Measurements from ENCODE around the gene TMC6. TPM values are rescaled to one million over a fixed set of nuclear protein-coding genes. Genes with fewer than 3 reads are reported as not detected.
"Not testable (repeated sequence)": the region's sequence is repeated elsewhere in the genome, so short reads cannot be mapped to it uniquely, and the experiment has no call there.

Gene TMC6
- total RNA-seq, 1 experiment from 2014 or later, result 116 TPM

DNA sequence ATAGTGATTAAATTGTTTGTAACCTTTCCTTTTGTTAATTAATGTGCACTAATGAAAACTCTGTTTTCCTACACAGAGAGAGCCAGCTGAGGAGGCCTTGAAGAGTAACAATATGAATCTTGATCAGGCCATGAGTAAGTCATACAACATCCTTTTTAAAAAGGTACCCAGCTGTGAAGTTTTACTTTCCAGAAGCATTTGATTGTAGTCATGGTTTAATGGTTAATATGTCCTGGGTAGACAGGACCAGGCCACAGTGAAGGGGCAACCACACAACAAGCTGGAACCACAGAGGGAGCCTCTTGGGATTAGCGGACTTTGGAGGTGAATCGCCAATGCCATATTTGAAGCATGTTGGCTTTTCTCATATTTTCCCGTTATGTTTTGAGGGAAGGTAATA lies 55.6 kb downstream of the TMC6 start:
- Mint-ChIP-seq H3K27ac (ENCODE audit: unreplicated experiment) (no peak overlapping the region), H3K27me3 (ENCODE audit: unreplicated experiment) (no peaks in the 10 kb centered on the region), H3K36me3 (ENCODE audit: insufficient read depth, unreplicated experiment) (peaks cover 4% of the 10 kb centered on the region), H3K4me1 (ENCODE audit: low read depth, unreplicated experiment) (peaks cover 9% of the 10 kb centered on the region), H3K9me3 (ENCODE audit: low read depth, unreplicated experiment) (no peaks in the 10 kb centered on the region), H3K4me3 (ENCODE audit: low read depth, unreplicated experiment) (no peak overlapping the region)
- intact Hi-C loops (cut with micrococcal nuclease; ENCODE audit: unreplicated experiment), result no loop called here
- no peak for TF ChIP-seq CTCF (IDR thresholded peaks at IDR 0.05; ENCODE audit: unreplicated experiment)
- CTCF ChIA-PET, result no interaction called here
- BruUV-seq (replicated peaks), result no TSS peak
- no peak for DNase-seq

DNA sequence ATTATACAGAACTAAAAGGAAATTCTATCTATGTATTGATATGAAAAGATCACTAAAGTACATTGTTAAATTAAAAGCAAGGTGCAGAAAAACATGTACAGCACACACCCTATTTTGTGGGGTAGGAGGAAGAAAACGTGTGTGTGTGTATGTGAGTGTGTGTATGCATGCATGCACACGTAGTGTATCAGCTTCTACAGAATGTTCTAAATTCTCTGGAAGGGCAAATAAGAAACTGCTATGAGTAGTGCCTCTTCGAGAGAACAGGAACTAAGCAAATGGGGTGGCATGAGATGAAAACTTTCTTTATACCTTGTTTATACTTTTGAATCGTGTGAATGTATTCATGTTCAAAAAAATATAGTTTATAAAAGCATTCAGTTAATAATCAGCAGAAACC lies 58.9 kb downstream of the TMC6 start:
- BruUV-seq (replicated peaks), result no TSS peak
- Mint-ChIP-seq H3K9me3 (ENCODE audit: low read depth, unreplicated experiment) (no peaks in the 10 kb centered on the region), H3K27me3 (ENCODE audit: unreplicated experiment) (no peaks in the 10 kb centered on the region), H3K36me3 (ENCODE audit: insufficient read depth, unreplicated experiment) (no peaks in the 10 kb centered on the region), H3K27ac (ENCODE audit: unreplicated experiment) (no peak overlapping the region), H3K4me1 (ENCODE audit: low read depth, unreplicated experiment) (no peaks in the 10 kb centered on the region), H3K4me3 (ENCODE audit: low read depth, unreplicated experiment) (no peak overlapping the region)
- no peak for TF ChIP-seq CTCF (IDR thresholded peaks at IDR 0.05; ENCODE audit: unreplicated experiment)
- DNase-seq, result no peak
- CTCF ChIA-PET, result interaction anchor here (1.0 kb wide), 1 partner anchor 15 kb away, joined by 3 read pairs; no protein-coding TSS in a partner anchor
- intact Hi-C loops (cut with micrococcal nuclease; ENCODE audit: unreplicated experiment), result no loop called here

DNA sequence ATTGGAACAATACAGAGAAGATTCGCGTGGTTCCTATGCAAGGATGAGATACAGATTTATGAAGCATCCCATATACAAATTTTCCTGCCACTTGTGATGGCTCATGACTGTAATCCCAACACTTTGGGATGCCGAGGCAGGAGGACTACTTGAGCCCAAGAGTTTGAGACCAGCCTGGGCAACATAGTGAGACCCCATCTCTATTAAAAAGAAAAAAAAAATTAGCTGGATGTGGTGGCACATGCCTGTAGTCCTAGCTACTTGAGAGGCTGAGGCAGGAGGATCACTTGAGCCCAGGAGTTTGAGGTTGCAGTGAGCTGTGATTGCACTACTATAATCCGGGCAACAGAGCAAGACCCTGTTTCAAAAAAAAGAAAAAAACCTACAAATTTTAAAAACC lies 61.6 kb downstream of the TMC6 start:
- H3K27me3 Mint-ChIP-seq (ENCODE audit: unreplicated experiment); intact Hi-C loops (cut with micrococcal nuclease; ENCODE audit: unreplicated experiment); H3K27ac Mint-ChIP-seq (ENCODE audit: unreplicated experiment); BruUV-seq (replicated peaks); H3K36me3 Mint-ChIP-seq (ENCODE audit: insufficient read depth, unreplicated experiment); H3K4me1 Mint-ChIP-seq (ENCODE audit: low read depth, unreplicated experiment); H3K4me3 Mint-ChIP-seq (ENCODE audit: low read depth, unreplicated experiment); H3K9me3 Mint-ChIP-seq (ENCODE audit: low read depth, unreplicated experiment); DNase-seq: not testable (repeated sequence)
- CTCF ChIA-PET, result interaction anchor here (0.6 to 0.8 kb wide), 2 partner anchors 83 to 624 kb away, joined by 3 read pairs; no protein-coding TSS in a partner anchor

DNA sequence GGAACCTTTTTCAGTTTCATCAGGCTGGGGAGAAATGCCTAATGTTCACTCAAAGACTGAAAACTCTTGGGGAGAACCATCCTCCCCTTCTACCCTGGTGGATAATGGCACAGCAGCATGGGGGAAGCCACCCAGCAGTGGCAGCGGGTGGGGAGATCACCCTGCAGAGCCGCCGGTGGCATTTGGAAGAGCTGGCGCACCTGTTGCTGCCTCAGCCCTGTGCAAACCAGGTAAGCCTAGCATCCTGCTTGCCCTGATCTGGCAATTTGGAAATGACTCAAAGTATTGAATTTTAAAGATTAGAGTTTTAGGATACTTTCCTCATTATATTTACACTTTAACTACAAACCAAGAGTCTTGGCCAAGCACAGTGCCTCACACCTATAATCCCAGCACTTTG lies 63.8 kb downstream of the TMC6 start:
- no peak for TF ChIP-seq CTCF (IDR thresholded peaks at IDR 0.05; ENCODE audit: unreplicated experiment)
- BruUV-seq (replicated peaks), result no TSS peak
- Mint-ChIP-seq H3K4me3 (ENCODE audit: low read depth, unreplicated experiment) (no peak overlapping the region), H3K4me1 (ENCODE audit: low read depth, unreplicated experiment) (no peaks in the 10 kb centered on the region), H3K27me3 (ENCODE audit: unreplicated experiment) (no peaks in the 10 kb centered on the region), H3K27ac (ENCODE audit: unreplicated experiment) (no peak overlapping the region), H3K9me3 (ENCODE audit: low read depth, unreplicated experiment) (no peaks in the 10 kb centered on the region), H3K36me3 (ENCODE audit: insufficient read depth, unreplicated experiment) (no peaks in the 10 kb centered on the region)
- CTCF ChIA-PET, result no interaction called here
- intact Hi-C loops (cut with micrococcal nuclease; ENCODE audit: unreplicated experiment), result no loop called here
- no peak for DNase-seq

- no peak for TF ChIP-seq CTCF (IDR thresholded peaks at IDR 0.05; ENCODE audit: unreplicated experiment)
- Mint-ChIP-seq H3K27ac (ENCODE audit: unreplicated experiment) (no peak overlapping the region), H3K27me3 (ENCODE audit: unreplicated experiment) (no peaks in the 10 kb centered on the region), H3K4me3 (ENCODE audit: low read depth, unreplicated experiment) (no peak overlapping the region), H3K9me3 (ENCODE audit: low read depth, unreplicated experiment) (no peaks in the 10 kb centered on the region), H3K36me3 (ENCODE audit: insufficient read depth, unreplicated experiment) (no peaks in the 10 kb centered on the region), H3K4me1 (ENCODE audit: low read depth, unreplicated experiment) (no peaks in the 10 kb centered on the region)
- CTCF ChIA-PET, result no interaction called here
- intact Hi-C loops (cut with micrococcal nuclease; ENCODE audit: unreplicated experiment), result no loop called here
- no TSS peak for BruUV-seq (replicated peaks)
- DNase-seq, result no peak
Observed at GRCh38 chr17:78063489-78063888, 65.1 kb downstream of the TMC6 start.
